Thyroid gland (tissue), 4 donors: ENCODE data around the gene ERFE. TPM values are rescaled to one million over a fixed set of nuclear protein-coding genes. Genes with fewer than 3 reads are reported as not detected.
"Not testable (repeated sequence)": the region's sequence is repeated elsewhere in the genome, so short reads cannot be mapped to it uniquely, and the experiment has no call there.

Source experiments
- DNase-seq, 2 donors: peaks; one replicate each; pipeline ENCODE4 v3.0.0-alpha.2; 2019
- H3K27ac ChIP-seq, 3 donors: fragments of 200-600 bp; sonication (generic); 1 replicate in 2 of 3; 2 replicates in 1 of 3; pipeline ENCODE4 v1.5.1; 2016 to 2019; ENCODE audit warnings: mild to moderate bottlenecking in 1 of 3, moderate library complexity in 1 of 3
- H3K27me3 ChIP-seq: fragments of 200-600 bp; sonication (generic); one replicate; pipeline ENCODE4 v1.5.1; 2019
- H3K36me3 ChIP-seq, 2 donors: fragments of 200-600 bp; sonication (generic); one replicate each; pipeline ENCODE4 v1.5.1; 2016 to 2019
- H3K4me1 ChIP-seq, 2 donors: fragments of 200-600 bp; sonication (generic); one replicate each; pipeline ENCODE4 v1.5.1; 2017 to 2019
- H3K4me3 ChIP-seq, 3 donors: fragments of 200-600 bp; sonication (generic); replicated peaks in 1 of 3; 1 replicate in 2 of 3; 2 replicates in 1 of 3; pipeline ENCODE4 v1.5.1; 2016; ENCODE audit warnings: mild to moderate bottlenecking in 1 of 3
- H3K9me3 ChIP-seq: fragments of 200-600 bp; sonication (generic); one replicate; pipeline ENCODE4 v1.5.1; 2017
- POLR2A ChIP-seq, 2 donors: fragments of 450-650 bp; IDR thresholded peaks; one replicate each; pipeline ENCODE4 v1.6.1; 2017; ENCODE audit warnings: antibody characterized with exemption in 2 of 2, mild to moderate bottlenecking in 2 of 2, moderate library complexity in 1 of 2
- WGBS, 2 donors: methylation state at CpG; one replicate each; pipeline ENCODE4 v1.1.5; 2017; 5-methylcytosine and 5-hydroxymethylcytosine counted together
- intact Hi-C: fragments of 100-400 bp; cut with DNase I; formaldehyde crosslinking; loops from one replicate; pipeline ENCODE4 v1.15.1; 2023
- total RNA-seq, 4 donors: library from RNA; depleted of rRNA; stranded (reverse); fragments of >200 nt; gene quantifications; one replicate each; pipeline ENCODE4 v1.2.3, GENCODE V29; 2016
- TF ChIP-seq, protein P1 (sequence below), 6 experiments: fragments of 200-600 bp in 3 of 6; fragments of 450-650 bp in 3 of 6; sonication (generic) in 3 of 6; IDR thresholded peaks; one replicate each; pipeline ENCODE4 v1.5.1; 2016 to 2019; ENCODE audit warnings: antibody characterized with exemption in 6 of 6, mild to moderate bottlenecking in 2 of 6, inconsistent platforms in 1 of 6, moderate library complexity in 1 of 6

The ERFE gene
- 10 to 100 TPM in 1 of 4 donors, 1 to 10 TPM in 3; 2.8 to 15.3 (median 5.8) TPM for total RNA-seq

- WGBS, 2 donors = 42 to 46% methylated on average over 16 to 17 of the region's 61 CpGs
- no peaks in the 10 kb centered on the region for H3K36me3 ChIP-seq
- H3K27ac ChIP-seq = no peak within 1 kb of the TSS
- peak within 1 kb of the TSS in 1 of 3 donors; percentile 17 for H3K4me3 ChIP-seq
- H3K27me3 ChIP-seq = no peaks in the 10 kb centered on the region
- H3K4me1 ChIP-seq = peaks cover 20 to 46% of the 10 kb centered on the region in 2 donors
- DNase-seq = peak; percentile 35 to 49
- TF ChIP-seq, protein P1, sequence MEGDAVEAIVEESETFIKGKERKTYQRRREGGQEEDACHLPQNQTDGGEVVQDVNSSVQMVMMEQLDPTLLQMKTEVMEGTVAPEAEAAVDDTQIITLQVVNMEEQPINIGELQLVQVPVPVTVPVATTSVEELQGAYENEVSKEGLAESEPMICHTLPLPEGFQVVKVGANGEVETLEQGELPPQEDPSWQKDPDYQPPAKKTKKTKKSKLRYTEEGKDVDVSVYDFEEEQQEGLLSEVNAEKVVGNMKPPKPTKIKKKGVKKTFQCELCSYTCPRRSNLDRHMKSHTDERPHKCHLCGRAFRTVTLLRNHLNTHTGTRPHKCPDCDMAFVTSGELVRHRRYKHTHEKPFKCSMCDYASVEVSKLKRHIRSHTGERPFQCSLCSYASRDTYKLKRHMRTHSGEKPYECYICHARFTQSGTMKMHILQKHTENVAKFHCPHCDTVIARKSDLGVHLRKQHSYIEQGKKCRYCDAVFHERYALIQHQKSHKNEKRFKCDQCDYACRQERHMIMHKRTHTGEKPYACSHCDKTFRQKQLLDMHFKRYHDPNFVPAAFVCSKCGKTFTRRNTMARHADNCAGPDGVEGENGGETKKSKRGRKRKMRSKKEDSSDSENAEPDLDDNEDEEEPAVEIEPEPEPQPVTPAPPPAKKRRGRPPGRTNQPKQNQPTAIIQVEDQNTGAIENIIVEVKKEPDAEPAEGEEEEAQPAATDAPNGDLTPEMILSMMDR (IDR thresholded peaks at IDR 0.05) = peak in 2 of 6 experiments; percentile 21 to 63
- no peak for TF ChIP-seq POLR2A (IDR thresholded peaks at IDR 0.05)
- intact Hi-C loops = no loop called here
- no peaks in the 10 kb centered on the region for H3K9me3 ChIP-seq
Measured at GRCh38 chr2:238158509-238159070, at the start of gene ERFE. Gene ERFE (plus strand): TSS chr2:238158970. CDS start chr2:238159008, 38 bp downstream.

- 87 to 92% methylated on average over 12 of the region's 13 CpGs for WGBS, 2 donors
- no peak for TF ChIP-seq POLR2A (IDR thresholded peaks at IDR 0.05)
- TF ChIP-seq, protein P1 (IDR thresholded peaks at IDR 0.05) = no peak
- Histone ChIP-seq H3K36me3 (no peaks in the 10 kb centered on the region), H3K4me3 (no peak overlapping the region), H3K27ac (no peak overlapping the region), H3K4me1 (peaks cover 0 to 8% of the 10 kb centered on the region in 2 donors), H3K9me3 (no peaks in the 10 kb centered on the region), H3K27me3 (no peaks in the 10 kb centered on the region)
- no peak for DNase-seq
- intact Hi-C loops = no loop called here
Measured at GRCh38 chr2:238113611-238114010, 45.2 kb upstream of the ERFE start.

DNA sequence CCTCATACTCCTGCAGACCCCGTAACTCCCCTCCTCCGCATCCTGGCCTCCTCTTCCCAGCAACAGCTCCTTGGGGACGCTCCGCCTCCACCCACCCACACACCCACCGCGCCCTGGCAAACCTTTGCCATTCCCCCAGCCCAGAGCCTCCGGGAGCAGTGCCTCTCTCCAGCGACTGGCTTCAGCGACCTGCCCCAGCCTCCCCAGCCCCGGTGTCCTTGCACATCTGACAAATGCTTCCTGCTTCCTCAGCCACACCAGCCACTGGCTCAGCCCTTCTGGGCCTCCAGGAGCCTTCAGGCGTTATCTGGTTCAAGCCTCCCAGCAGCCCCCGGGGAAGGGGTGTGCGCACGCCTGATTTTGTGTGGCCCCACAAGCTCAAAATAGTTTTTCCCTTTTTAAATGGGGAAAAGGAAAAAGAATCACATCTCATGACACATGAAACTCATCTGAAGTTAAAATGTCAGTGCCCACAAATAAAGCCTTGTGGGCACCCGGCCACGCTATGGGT lies 44.4 kb upstream of the ERFE start:
- no peak overlapping the region for H3K27ac ChIP-seq
- no peaks in the 10 kb centered on the region for H3K36me3 ChIP-seq
- no peaks in the 10 kb centered on the region for H3K27me3 ChIP-seq
- 76 to 78% methylated on average over 15 to 16 of the region's 16 CpGs for WGBS, 2 donors
- no peak for DNase-seq
- intact Hi-C loops = no loop called here
- H3K4me1 ChIP-seq = peaks cover 0 to under 1% of the 10 kb centered on the region in 2 donors
- H3K9me3 ChIP-seq = no peaks in the 10 kb centered on the region
- TF ChIP-seq, protein P1 (IDR thresholded peaks at IDR 0.05) = no peak
- no peak for TF ChIP-seq POLR2A (IDR thresholded peaks at IDR 0.05)
- H3K4me3 ChIP-seq = no peak overlapping the region

DNA sequence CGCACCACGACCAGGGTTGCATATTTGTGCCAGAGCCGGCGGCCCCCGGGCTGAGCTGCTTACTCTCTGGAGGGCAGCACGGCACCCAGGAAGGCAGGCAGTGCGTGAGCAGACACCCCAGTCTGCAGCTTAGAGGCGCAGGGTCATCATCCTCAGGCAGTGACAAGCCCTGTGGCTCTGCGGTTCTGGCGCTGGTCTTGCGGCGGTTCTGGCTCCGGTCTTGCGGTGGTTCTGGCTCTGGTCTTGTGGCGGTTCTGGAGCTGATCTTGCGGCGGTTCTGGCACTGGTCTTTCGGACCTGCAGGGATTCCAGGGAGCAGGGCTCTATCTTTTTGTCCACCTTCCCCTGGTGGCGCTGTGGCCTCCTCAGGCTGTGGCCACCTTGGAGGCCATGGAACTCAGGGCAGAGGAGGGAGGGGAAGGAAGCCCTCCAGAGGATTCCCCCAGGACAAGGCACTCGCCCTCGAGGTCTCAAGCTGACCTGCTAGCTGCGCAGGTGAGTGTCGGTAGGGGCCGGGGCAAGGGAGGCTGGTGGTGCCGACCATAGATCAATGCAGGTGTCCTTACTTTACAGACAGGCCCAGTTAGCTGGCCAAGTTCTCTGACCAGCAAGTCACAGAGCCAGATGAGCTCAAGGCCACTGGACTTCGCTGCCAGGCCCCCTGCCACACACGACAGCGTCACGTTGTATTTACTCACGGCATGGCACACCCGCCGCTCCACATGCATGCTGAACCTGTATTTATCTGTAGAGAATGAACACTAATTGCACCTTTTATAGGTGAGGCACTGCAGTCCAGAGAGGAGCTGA lies 43.7 kb upstream of the ERFE start:
- no peak for DNase-seq
- TF ChIP-seq, protein P1 (IDR thresholded peaks at IDR 0.05) = no peak
- no peak for TF ChIP-seq POLR2A (IDR thresholded peaks at IDR 0.05)

GRCh38 chr2:238115709-238116108 lies 43.1 kb upstream of the ERFE start:
- H3K9me3 ChIP-seq, H3K4me1 ChIP-seq, H3K36me3 ChIP-seq, intact Hi-C loops, H3K27ac ChIP-seq, H3K4me3 ChIP-seq, H3K27me3 ChIP-seq, DNase-seq: not testable (repeated sequence)
- WGBS, 2 donors = 95 to 96% methylated on average over 10 to 12 of the region's 12 CpGs

More for the DNA sequence above, 43.7 kb upstream of the ERFE start:
- H3K36me3 ChIP-seq = no peaks in the 10 kb centered on the region
- no peaks in the 10 kb centered on the region for H3K9me3 ChIP-seq
- H3K4me1 ChIP-seq = no peaks in the 10 kb centered on the region
- no peaks in the 10 kb centered on the region for H3K27me3 ChIP-seq
- no peak overlapping the region for H3K4me3 ChIP-seq
- H3K27ac ChIP-seq = no peak overlapping the region
- 93 to 95% methylated on average over 18 to 24 of the region's 32 CpGs for WGBS, 2 donors
- intact Hi-C loops = no loop called here
